D721Med (cell line): Measurements from ENCODE around the gene GLTP.

Experiments used
- DNase-seq: peaks from one replicate; pipeline ENCODE4 v3.0.0; 2011; ENCODE audit warnings: low spot score; ENCODE audit not compliant: insufficient read length
- FAIRE-seq: peaks from 2 replicates; lab custom pipeline; 2011; peaks lifted over from hg19 to GRCh38; lab: Jason Lieb, UNC
- TF ChIP-seq, protein P1 (sequence below): IDR thresholded peaks from 2 replicates; pipeline ENCODE4 v1.5.1; 2012; ENCODE audit warnings: mild to moderate bottlenecking, control low read depth; ENCODE audit not compliant: insufficient read depth; ENCODE audit errors: missing control alignments

GLTP gene

GRCh38 chr12:109847142-109847735 lies 33.1 kb downstream of the GLTP start:
- TF ChIP-seq, protein P1, sequence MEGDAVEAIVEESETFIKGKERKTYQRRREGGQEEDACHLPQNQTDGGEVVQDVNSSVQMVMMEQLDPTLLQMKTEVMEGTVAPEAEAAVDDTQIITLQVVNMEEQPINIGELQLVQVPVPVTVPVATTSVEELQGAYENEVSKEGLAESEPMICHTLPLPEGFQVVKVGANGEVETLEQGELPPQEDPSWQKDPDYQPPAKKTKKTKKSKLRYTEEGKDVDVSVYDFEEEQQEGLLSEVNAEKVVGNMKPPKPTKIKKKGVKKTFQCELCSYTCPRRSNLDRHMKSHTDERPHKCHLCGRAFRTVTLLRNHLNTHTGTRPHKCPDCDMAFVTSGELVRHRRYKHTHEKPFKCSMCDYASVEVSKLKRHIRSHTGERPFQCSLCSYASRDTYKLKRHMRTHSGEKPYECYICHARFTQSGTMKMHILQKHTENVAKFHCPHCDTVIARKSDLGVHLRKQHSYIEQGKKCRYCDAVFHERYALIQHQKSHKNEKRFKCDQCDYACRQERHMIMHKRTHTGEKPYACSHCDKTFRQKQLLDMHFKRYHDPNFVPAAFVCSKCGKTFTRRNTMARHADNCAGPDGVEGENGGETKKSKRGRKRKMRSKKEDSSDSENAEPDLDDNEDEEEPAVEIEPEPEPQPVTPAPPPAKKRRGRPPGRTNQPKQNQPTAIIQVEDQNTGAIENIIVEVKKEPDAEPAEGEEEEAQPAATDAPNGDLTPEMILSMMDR, result no peak
- DNase-seq, result no peak
- no peak for FAIRE-seq

DNA sequence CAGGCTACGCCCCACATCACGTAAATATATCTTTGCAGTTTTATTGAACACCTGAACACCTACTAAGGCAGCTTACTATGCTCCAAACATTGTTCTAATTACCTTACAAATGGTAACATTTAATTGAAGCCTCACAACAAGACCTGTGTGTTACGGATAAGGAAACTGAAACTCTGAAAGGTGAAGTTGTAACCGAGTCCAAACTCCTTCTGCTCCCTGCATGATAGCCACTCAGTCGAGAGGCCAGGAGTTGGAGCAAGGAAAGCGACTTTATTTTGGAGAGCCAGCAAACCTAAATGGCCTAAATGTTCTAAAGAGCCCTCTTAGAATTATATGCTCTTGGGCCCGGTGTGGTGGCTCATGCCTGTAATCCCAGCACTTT lies 34.5 kb downstream of the GLTP start:
- TF ChIP-seq, protein P1, result no peak
- no peak for FAIRE-seq
- no peak for DNase-seq

DNA sequence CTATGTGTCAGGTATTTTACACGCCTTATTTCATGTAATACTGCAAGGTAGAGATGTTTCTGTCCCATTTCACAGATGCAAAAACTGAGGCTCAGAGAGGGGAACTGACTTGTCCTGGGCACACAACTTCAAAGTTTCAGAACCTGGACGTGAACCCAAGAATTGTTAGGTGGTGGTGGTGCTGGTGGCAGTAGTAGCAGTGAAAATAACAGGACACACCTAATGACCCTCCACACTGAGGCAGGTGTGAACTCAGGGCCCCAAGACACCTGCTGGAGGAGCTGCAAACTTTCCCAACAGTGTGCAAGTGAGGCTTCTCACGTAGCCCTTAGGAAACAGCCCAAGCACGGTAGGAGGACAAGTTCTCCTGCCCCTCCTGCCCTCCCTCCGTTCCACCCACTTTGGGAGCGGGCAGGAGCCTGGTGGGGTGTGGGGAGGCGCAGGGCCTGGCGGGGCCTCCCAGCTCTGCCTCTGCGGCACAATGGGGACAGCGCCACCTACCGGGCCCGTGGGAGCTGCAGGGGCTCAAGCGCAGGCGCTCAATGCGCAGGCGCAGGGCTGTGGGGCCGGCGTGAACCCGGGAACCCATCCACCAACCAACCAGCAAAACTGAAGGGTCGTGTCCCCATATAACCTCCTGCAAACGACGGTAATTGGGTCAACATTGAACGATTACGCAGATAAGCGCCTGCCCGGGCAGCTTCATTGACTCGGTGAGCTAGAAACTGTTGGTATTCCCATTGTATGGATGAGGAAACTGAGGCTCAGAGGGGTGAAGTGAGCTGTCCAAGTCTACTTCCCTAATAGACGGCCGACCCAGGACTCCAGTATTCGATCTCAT lies 35.1 kb downstream of the GLTP start:
- no peak for FAIRE-seq
- peak; percentile 92 for DNase-seq
- TF ChIP-seq, protein P1, result peak; percentile 78

- FAIRE-seq, result no peak
These were observed 36.2 kb downstream of the GLTP start for GRCh38 chr12:109844091-109844490.

GRCh38 chr12:109842021-109842420 lies 38.3 kb downstream of the GLTP start:
- DNase-seq, result no peak
- TF ChIP-seq, protein P1, result no peak
- FAIRE-seq, result no peak

More at GRCh38 chr12:109844091-109844490, 36.2 kb downstream of the GLTP start:
- TF ChIP-seq, protein P1, result no peak
- no peak for DNase-seq

DNA sequence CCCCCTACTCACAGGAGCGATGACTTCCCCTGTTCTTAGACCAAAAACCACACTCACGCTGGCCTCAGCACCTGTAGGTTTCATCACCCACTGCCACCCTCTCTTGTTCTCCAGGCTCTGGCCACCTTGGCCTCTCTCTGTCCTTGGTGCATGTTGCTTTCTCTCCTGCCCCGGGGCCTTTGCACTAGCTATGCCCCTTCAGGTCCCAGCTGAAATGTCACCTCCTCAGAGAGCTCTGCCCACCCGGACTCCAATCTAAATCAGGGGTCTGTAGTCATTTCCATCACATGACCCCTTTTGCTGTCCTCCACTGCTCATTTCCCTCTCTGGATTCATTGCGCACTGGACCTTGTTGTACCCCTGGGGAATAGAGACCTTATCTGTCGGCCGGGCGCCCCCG lies 39.0 kb downstream of the GLTP start:
- FAIRE-seq (no peak), DNase-seq (no peak)
- TF ChIP-seq, protein P1, result no peak
